Activated CD4-positive, alpha-beta T cell treated with anti-CD3 and anti-CD28 coated beads, Interleukin-2, amount 10 ng/mL, durations not matched to agents 24 days and 14 days (primary cell): Measurements from ENCODE around the gene SURF2. TPM values are rescaled to one million over a fixed set of nuclear protein-coding genes. Genes with fewer than 3 reads are reported as not detected.
"Not testable (repeated sequence)": the region's sequence is repeated elsewhere in the genome, so short reads cannot be mapped to it uniquely, and the experiment has no call there.

Experiments used
- DNase-seq: peaks from one replicate; pipeline ENCODE4 v3.0.0; 2022
- H3K27ac Mint-ChIP-seq: one replicate; pipeline ENCODE4 v1.8.0; 2022; ENCODE audit warnings: mild to moderate bottlenecking, mixed read lengths
- H3K27me3 Mint-ChIP-seq: one replicate; pipeline ENCODE4 v1.8.0; 2022; ENCODE audit warnings: mixed read lengths
- H3K36me3 Mint-ChIP-seq: one replicate; pipeline ENCODE4 v1.8.0; 2022; ENCODE audit warnings: low read depth, mild to moderate bottlenecking, mixed read lengths
- H3K4me1 Mint-ChIP-seq: one replicate; pipeline ENCODE4 v1.8.0; 2021; ENCODE audit warnings: mixed read lengths
- H3K4me3 Mint-ChIP-seq: one replicate; pipeline ENCODE4 v1.8.0; 2022; ENCODE audit warnings: mild to moderate bottlenecking, moderate library complexity, mixed read lengths
- H3K9me3 Mint-ChIP-seq: one replicate; pipeline ENCODE4 v1.8.0; 2021; ENCODE audit warnings: mixed read lengths
- intact Hi-C: fragments of 100-400 bp; cut with micrococcal nuclease; formaldehyde crosslinking; loops from one replicate; pipeline ENCODE4 v1.15.1; 2023
- total RNA-seq: library from RNA; stranded (reverse); gene quantifications from 2 replicates; pipeline ENCODE4 v1.2.3, GENCODE V29; 2022

SURF2 gene
- total RNA-seq, 1 donor from 2014 or later, result 28.5 TPM

GRCh38 chr9:133380734-133381133 lies 24.4 kb downstream of the SURF2 start:
- intact Hi-C loops, result no loop called here

DNA sequence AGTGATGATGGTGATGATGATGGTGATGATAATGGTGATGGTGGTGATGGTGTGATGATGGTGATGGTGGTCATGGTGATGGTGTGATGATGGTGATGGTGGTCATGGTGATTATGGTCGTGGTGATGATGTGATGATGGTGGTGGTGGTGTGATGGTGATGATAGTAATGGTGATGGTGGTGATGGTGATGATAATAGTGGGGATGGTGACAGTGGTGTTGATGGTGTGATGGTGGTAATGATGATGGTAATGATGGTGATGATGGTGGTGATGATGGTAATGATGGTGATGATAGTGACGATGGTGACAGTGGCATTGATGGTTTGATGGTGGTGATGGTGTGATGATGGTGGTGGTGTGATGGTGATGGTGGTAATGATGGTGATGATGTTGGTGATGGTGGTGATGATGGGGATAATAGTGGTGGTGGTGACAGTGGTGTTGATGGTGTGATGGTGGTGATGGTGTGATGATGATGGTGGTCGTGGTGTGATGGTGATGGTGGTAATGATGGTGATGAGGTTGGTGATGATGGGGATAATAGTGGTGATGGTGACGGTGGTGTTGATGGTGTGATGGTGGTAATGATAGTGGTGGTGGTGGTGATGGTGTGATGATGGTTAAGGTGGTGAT lies 26.3 kb downstream of the SURF2 start:
- H3K36me3 Mint-ChIP-seq, result no peaks in the 10 kb centered on the region
- H3K27me3 Mint-ChIP-seq, result peaks cover 3% of the 10 kb centered on the region
- intact Hi-C loops, result no loop called here
- H3K9me3 Mint-ChIP-seq, result no peaks in the 10 kb centered on the region
- H3K27ac Mint-ChIP-seq, result no peak overlapping the region
- H3K4me3 Mint-ChIP-seq, result no peak overlapping the region
- DNase-seq, result no peak
- H3K4me1 Mint-ChIP-seq, result peaks cover 4% of the 10 kb centered on the region

More at GRCh38 chr9:133380734-133381133, 24.4 kb downstream of the SURF2 start:
- peaks cover 6% of the 10 kb centered on the region for H3K4me1 Mint-ChIP-seq
- no peak overlapping the region for H3K27ac Mint-ChIP-seq
- H3K36me3 Mint-ChIP-seq, result no peaks in the 10 kb centered on the region
- H3K27me3 Mint-ChIP-seq, result peaks cover 5% of the 10 kb centered on the region
- H3K4me3 Mint-ChIP-seq, result no peak overlapping the region
- no peak for DNase-seq
- no peaks in the 10 kb centered on the region for H3K9me3 Mint-ChIP-seq

GRCh38 chr9:133383438-133383837 lies 27.1 kb downstream of the SURF2 start:
- intact Hi-C loops, result no loop called here
- Mint-ChIP-seq H3K4me1 (peaks cover 2% of the 10 kb centered on the region), H3K27me3 (no peaks in the 10 kb centered on the region), H3K4me3 (no peak overlapping the region), H3K36me3 (no peaks in the 10 kb centered on the region), H3K27ac (no peak overlapping the region), H3K9me3 (no peaks in the 10 kb centered on the region)
- DNase-seq, result no peak

- H3K27ac Mint-ChIP-seq, result no peak overlapping the region
- DNase-seq, result no peak
- no peaks in the 10 kb centered on the region for H3K9me3 Mint-ChIP-seq
- intact Hi-C loops, result no loop called here
- H3K36me3 Mint-ChIP-seq, result no peaks in the 10 kb centered on the region
- no peaks in the 10 kb centered on the region for H3K4me1 Mint-ChIP-seq
- no peaks in the 10 kb centered on the region for H3K27me3 Mint-ChIP-seq
- no peak overlapping the region for H3K4me3 Mint-ChIP-seq
Measured at GRCh38 chr9:133384736-133385321, 28.5 kb downstream of the SURF2 start.

- H3K4me1 Mint-ChIP-seq, result no peaks in the 10 kb centered on the region
- H3K9me3 Mint-ChIP-seq, result no peaks in the 10 kb centered on the region
- no peaks in the 10 kb centered on the region for H3K36me3 Mint-ChIP-seq
- no peak for DNase-seq
- no peak overlapping the region for H3K27ac Mint-ChIP-seq
- H3K27me3 Mint-ChIP-seq, result no peaks in the 10 kb centered on the region
- intact Hi-C loops, result no loop called here
- no peak overlapping the region for H3K4me3 Mint-ChIP-seq
Measured at GRCh38 chr9:133385452-133385851, 29.1 kb downstream of the SURF2 start.

- Mint-ChIP-seq H3K9me3 (no peaks in the 10 kb centered on the region), H3K27ac (no peak overlapping the region), H3K4me1 (no peaks in the 10 kb centered on the region), H3K27me3 (no peaks in the 10 kb centered on the region), H3K4me3 (no peak overlapping the region), H3K36me3 (no peaks in the 10 kb centered on the region)
- intact Hi-C loops, result no loop called here
- DNase-seq, result no peak
Measured at GRCh38 chr9:133386338-133386737, 30.0 kb downstream of the SURF2 start.

DNA sequence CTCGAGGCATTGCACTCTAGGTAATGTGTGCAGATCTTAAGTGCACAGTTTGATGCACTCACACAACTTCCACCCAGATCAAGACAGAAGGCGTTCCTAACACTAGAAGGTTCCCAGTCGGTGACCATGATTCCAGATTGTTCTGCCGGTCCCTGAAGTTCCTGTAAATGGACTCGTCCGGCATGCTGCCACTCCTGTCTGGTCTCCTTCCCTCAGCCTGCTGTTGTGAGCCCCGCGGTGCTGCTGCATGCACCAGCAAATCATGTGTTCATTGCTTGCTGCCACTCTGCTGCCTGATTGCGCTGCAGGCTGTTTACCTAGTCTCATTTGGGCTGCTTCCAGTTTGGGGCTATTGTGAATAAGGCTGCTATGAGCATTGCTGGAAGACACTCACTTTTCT lies 31.3 kb downstream of the SURF2 start:
- no peak for DNase-seq
- Mint-ChIP-seq H3K27ac (no peak overlapping the region), H3K4me3 (no peak overlapping the region), H3K36me3 (no peaks in the 10 kb centered on the region), H3K9me3 (no peaks in the 10 kb centered on the region), H3K27me3 (no peaks in the 10 kb centered on the region), H3K4me1 (no peaks in the 10 kb centered on the region)
- intact Hi-C loops, result no loop called here

DNA sequence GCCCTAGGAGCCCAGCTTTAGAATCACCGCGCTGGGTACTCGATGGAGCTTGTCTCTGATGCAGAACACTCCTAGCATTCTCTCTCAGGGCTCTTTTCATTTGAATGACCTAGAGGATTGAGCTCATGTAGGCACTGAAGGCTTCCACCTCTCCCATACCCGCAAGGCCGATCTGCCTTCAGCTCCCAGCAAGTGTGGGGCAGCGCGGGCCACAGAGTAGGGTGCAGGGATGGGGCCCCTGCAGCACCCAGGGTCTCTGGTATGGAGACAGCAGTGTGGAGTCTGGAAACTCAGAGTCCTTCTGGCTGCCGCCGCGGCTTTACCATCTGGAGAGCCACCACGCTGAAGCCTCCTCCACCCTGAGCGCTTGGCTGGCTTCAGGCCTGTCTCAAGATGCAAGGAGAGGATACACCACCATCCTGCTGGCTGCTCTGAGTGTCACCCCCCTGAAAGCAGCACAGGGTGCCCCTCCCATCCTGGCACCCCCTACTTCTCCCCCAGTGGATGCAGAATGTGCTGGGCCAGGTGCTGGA lies 32.7 kb downstream of the SURF2 start:
- DNase-seq, result no peak
- Mint-ChIP-seq H3K4me1 (no peaks in the 10 kb centered on the region), H3K27ac (no peak overlapping the region), H3K9me3 (no peaks in the 10 kb centered on the region), H3K4me3 (no peak overlapping the region), H3K36me3 (no peaks in the 10 kb centered on the region), H3K27me3 (no peaks in the 10 kb centered on the region)
- intact Hi-C loops, result no loop called here

GRCh38 chr9:133389562-133389961 lies 33.2 kb downstream of the SURF2 start:
- no peak overlapping the region for H3K27ac Mint-ChIP-seq
- no peaks in the 10 kb centered on the region for H3K9me3 Mint-ChIP-seq
- intact Hi-C loops, result no loop called here
- H3K4me3 Mint-ChIP-seq, result no peak overlapping the region
- no peaks in the 10 kb centered on the region for H3K4me1 Mint-ChIP-seq
- DNase-seq, result no peak
- H3K27me3 Mint-ChIP-seq, result no peaks in the 10 kb centered on the region
- H3K36me3 Mint-ChIP-seq, result no peaks in the 10 kb centered on the region

DNA sequence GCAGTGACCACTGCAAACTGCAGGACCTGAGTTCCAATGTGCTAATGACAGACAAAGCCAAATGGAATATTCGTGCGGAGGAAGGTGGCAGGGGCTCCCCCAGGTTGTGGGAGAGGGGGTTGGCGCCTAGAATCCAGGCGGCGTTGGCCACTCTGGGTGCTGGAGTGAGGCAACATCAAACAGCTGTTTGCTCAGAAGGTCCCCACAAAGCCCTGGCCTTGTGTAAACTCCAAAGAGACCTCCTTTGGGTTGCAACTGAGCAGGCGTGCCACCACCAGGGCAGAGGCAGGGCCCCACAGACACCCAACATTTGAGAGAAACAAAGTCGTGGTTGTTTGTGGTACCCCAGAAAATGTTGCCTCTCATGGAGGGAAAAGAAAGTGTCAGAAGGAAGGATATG lies 34.4 kb downstream of the SURF2 start:
- Mint-ChIP-seq H3K36me3 (no peaks in the 10 kb centered on the region), H3K4me3 (no peak overlapping the region), H3K27me3 (no peaks in the 10 kb centered on the region), H3K27ac (no peak overlapping the region), H3K9me3 (no peaks in the 10 kb centered on the region), H3K4me1 (no peaks in the 10 kb centered on the region)
- DNase-seq, result no peak
- intact Hi-C loops, result no loop called here

DNA sequence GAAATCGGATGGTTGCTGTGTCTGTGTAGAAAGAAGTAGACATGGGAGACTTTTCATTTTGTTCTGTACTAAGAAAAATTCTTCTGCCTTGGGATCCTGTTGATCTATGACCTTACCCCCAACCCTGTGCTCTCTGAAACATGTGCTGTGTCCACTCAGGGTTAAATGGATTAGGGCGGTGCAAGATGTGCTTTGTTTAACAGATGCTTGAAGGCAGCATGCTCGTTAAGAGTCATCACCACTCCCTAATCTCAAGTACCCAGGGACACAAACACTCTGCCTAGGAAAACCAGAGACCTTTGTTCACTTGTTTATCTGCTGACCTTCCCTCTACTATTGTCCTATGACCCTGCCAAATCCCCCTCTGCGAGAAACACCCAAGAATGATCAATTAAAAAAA lies 35.1 kb downstream of the SURF2 start:
- H3K27me3 Mint-ChIP-seq, H3K4me3 Mint-ChIP-seq, H3K36me3 Mint-ChIP-seq, DNase-seq, H3K27ac Mint-ChIP-seq, H3K9me3 Mint-ChIP-seq, H3K4me1 Mint-ChIP-seq, intact Hi-C loops: not testable (repeated sequence)

DNA sequence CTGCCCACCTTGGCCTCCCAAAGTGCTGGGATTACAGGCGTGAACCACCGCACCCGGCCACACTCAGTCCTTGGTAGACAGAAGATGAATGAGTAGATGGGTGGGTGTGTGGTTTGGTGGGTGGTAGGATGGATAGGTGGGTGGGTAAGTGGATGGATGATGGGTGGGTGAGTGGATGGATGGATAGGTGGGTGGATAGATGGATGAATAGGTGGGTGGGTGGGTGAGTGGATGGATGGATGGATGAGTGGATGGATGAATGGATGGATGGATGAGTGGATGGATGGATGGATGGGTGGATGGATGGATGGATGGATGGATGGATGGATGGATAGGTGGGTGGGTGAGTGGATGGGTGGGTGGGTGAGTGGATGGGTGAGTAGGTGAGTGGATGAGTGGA lies 36.0 kb downstream of the SURF2 start:
- intact Hi-C loops, H3K9me3 Mint-ChIP-seq, H3K4me3 Mint-ChIP-seq, H3K4me1 Mint-ChIP-seq, H3K36me3 Mint-ChIP-seq, DNase-seq, H3K27me3 Mint-ChIP-seq, H3K27ac Mint-ChIP-seq: not testable (repeated sequence)

GRCh38 chr9:133393399-133393798 lies 37.0 kb downstream of the SURF2 start:
- H3K27me3 Mint-ChIP-seq, result no peaks in the 10 kb centered on the region
- H3K36me3 Mint-ChIP-seq, result no peaks in the 10 kb centered on the region
- intact Hi-C loops, result no loop called here
- no peak overlapping the region for H3K27ac Mint-ChIP-seq
- no peaks in the 10 kb centered on the region for H3K4me1 Mint-ChIP-seq
- no peak overlapping the region for H3K4me3 Mint-ChIP-seq
- no peak for DNase-seq
- no peaks in the 10 kb centered on the region for H3K9me3 Mint-ChIP-seq

DNA sequence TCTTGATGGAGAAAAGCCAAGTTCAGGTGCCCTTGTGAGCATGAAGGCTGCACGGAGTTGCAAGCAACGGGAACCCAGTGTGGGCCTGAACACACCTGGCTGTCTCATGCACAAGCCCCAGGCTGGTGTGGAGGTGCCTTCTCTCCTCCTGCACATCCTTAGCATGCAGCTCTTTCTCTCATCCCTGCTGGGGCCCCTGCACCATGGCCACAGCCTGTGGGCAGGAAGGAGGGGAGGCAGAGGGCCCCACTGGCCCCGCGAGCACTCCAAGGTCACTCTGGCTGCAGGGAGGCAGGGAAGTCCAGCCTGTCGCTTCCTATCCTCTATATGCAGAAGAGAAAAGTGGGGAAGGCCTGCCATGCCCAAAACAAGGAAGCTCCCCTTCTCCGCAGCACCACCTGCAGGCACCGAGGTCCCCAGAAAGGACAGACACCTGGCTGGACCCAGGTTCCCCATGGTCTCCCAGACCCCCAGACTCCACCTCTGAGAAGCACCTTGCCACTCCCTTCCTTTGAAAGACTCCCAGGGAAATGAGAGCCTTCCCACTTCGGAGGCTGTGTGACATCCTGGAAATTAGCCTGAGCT lies 38.4 kb downstream of the SURF2 start:
- no peak for DNase-seq
- Mint-ChIP-seq H3K36me3 (no peaks in the 10 kb centered on the region), H3K4me3 (no peak overlapping the region), H3K9me3 (no peaks in the 10 kb centered on the region), H3K27ac (no peak overlapping the region), H3K27me3 (no peaks in the 10 kb centered on the region), H3K4me1 (no peaks in the 10 kb centered on the region)
- intact Hi-C loops, result no loop called here
